Stimulated activated CD4-positive, alpha-beta T cell treated with anti-CD3 and anti-CD28 coated beads, TNF-alpha, amount 100 ng/mL, for 1 hour (primary cell): ENCODE data around the gene PPP2CA.
A peak's percentile ranks its signal among the peaks of the same experiment; 100 is the strongest.

Experiments
- DNase-seq, 3 donors: peaks; one replicate each; pipeline ENCODE4 v3.0.0-alpha.2; 2020; ENCODE audit warnings: low read depth in 3 of 3, low spot score in 1 of 3

Gene PPP2CA

DNA sequence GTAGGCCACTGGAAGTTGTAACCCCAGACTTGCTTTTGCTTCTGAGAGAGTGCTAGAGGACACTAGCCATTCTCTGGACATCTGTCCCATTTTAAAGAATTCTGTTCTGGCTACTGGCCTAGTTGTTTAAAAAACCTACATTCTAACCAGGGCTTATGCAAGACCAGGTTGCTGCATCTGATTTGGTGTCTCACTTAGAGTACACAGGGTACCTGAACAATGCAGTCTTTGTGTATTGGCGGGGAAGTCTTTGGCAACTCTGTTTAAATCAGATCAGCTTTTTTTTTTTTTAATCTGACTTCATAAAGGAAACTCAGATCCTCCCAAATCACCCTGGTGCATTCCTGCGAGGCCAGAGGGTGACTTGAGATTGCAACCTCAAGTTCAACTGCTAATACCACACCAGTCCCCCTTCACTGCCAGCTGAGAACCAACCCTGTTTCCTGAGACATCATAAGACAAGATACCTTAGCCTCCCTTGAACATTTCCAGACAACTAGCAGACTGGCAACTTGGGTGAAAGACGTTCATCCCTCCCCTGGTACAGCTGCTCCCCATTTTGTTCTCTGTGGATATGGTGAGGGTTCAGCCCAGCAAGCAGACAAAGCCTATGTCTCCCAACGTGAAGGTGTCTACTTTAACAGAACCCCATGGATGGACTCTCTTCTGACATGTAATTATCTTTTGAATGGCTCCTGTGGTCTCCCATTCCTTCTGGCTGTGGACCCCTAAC, 76.1 kb downstream of the PPP2CA start:
- no peak for DNase-seq

- DNase-seq, result no peak
Observed at GRCh38 chr5:134148986-134149539, 76.8 kb downstream of the PPP2CA start.

DNA sequence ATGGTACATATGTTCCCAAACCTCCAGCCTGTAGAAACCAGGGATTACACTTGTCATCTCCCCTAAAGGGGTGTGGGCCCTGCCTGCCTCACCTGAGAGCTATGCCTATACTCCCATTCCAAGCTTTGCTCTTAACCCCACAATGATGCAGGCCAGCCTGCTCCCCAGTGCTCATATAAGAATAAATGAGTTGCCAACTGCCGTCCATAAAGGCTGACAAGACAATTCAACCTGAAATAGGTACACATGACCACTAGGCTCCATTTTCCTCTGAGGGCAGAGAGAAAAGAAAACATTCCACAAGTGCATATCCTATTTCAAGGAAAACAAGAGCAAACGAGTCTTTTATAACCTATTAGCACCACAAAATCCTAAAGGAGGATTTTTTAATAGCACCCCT, 77.6 kb downstream of the PPP2CA start:
- DNase-seq, result no peak

GRCh38 chr5:134146651-134147518, 79.0 kb downstream of the PPP2CA start:
- no peak for DNase-seq

DNA sequence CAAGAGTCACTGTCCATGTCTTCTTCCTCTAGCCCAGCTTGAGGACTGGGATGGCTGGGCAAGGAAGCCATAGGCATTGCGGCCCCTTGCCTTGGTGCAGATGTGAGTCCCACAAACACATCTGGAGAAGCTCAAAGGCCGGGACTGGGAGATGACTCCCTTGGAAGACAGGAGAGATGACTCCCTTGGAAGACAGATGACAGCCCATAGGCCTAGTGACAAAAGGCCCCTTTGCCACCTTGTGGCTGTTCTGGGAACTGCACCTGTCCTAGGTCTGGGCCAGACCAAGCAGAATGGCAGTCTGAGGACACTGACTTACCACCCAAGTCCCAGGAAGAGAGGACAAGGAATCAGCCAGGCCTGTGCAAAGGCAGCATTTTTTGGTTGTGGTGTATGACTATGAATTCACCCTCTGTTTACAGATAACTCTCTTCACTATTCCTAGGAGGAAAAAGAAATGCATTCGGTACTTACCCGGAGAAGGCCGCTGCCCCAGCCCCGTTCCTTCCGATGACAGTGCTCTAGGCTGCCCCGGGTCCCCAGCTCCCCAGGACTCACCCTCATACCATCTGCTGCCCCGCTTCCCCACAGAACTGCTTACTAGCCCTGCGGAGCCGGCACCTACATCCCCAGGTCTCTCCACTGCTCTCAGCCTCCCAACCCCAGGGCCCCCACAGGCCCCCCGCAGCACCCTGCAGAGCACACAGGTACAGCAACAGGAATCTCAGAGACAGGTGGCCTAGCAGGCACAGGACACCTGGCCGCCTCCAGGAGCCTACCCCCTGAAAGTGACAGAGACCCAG, 79.9 kb downstream of the PPP2CA start:
- DNase-seq, result peak; percentile 54 to 78 (median 72)

- DNase-seq, result no peak
Observed at GRCh38 chr5:134145041-134145757, 80.7 kb downstream of the PPP2CA start.
